ENCODE measurements around the gene TGIF1. TPM values are rescaled to one million over a fixed set of nuclear protein-coding genes. Genes with fewer than 3 reads are reported as not detected.

Gene TGIF1
- total RNA-seq, 1 donor from 2014 or later, result 261 TPM

DNA sequence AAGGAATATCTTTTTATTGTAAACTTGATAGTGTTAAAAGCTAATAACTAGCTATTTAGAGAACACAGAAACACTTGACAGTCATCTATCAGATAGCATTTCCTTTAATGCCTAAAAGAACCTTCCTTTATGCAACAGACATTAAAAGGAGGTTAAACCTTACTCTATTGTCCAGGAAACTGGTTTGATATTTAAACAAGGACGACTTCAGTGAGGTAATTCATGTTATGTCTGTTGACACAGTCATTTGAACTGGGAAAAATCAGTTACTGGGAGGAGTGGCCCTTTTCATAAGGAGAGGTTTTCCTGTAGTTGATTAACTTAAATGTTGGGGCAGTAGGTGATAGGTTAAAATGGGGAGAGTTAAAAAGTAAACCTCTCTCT, 6.7 kb downstream of the TGIF1 start:
- Histone ChIP-seq H3K36me3 (peaks cover 39% of the 10 kb centered on the region), H3K4me1 (peaks cover 54% of the 10 kb centered on the region), H3K4me3 (peak overlapping the region; percentile 81), H3K4me2 (peak overlapping the region; percentile 96), H3K27ac (peak overlapping the region; percentile 93), H3K9me3 (ENCODE audit: low read depth) (no peaks in the 10 kb centered on the region), H4K20me1 (ENCODE audit: low read depth) (peaks cover 100% of the 10 kb centered on the region), H3F3A (ENCODE audit: low read depth) (peaks cover 97% of the 10 kb centered on the region), H3K79me2 (ENCODE audit: low read depth) (peaks cover 96% of the 10 kb centered on the region), H3K27me3 (no peaks in the 10 kb centered on the region), H3K9ac (no peak overlapping the region), H2AFZ (replicated peaks) (no peak overlapping the region)
- TF ChIP-seq, protein P1, sequence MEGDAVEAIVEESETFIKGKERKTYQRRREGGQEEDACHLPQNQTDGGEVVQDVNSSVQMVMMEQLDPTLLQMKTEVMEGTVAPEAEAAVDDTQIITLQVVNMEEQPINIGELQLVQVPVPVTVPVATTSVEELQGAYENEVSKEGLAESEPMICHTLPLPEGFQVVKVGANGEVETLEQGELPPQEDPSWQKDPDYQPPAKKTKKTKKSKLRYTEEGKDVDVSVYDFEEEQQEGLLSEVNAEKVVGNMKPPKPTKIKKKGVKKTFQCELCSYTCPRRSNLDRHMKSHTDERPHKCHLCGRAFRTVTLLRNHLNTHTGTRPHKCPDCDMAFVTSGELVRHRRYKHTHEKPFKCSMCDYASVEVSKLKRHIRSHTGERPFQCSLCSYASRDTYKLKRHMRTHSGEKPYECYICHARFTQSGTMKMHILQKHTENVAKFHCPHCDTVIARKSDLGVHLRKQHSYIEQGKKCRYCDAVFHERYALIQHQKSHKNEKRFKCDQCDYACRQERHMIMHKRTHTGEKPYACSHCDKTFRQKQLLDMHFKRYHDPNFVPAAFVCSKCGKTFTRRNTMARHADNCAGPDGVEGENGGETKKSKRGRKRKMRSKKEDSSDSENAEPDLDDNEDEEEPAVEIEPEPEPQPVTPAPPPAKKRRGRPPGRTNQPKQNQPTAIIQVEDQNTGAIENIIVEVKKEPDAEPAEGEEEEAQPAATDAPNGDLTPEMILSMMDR (IDR thresholded peaks at IDR 0.05), result no peak
- TF ChIP-seq EZH2 (IDR thresholded peaks at IDR 0.05) (no peak), EZH2phosphoT487 (IDR thresholded peaks at IDR 0.05) (no peak)
- peaks cover 44% of the 10 kb centered on the region for H3K4me1 Mint-ChIP-seq
- no peak overlapping the region for H3K27ac Mint-ChIP-seq
- DNase-seq (ENCODE audit: low spot score), result no peak
- H3K27me3 Mint-ChIP-seq (ENCODE audit: insufficient read depth, low read depth), result peaks cover 6% of the 10 kb centered on the region
- H3K9me3 Mint-ChIP-seq, result peaks cover 19% of the 10 kb centered on the region
- H3K36me3 Mint-ChIP-seq, result peaks cover 64% of the 10 kb centered on the region
- H3K4me3 Mint-ChIP-seq, result no peak overlapping the region

DNA sequence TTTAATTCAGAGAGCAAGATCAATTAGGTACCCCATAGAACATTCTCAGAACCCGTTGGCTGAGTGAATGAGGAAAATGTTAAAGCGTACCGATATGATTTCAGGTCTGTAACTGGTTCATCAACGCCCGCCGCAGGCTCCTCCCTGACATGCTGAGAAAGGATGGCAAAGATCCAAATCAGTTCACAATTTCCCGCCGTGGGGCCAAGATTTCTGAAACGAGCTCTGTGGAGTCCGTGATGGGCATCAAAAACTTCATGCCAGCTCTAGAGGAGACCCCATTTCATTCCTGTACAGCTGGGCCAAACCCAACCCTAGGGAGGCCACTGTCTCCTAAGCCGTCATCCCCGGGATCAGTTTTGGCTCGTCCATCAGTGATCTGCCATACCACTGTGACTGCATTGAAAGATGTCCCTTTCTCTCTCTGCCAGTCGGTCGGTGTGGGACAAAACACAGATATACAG, 7.3 kb downstream of the TGIF1 start:
- Histone ChIP-seq H3K27me3 (no peaks in the 10 kb centered on the region), H3K4me2 (no peak overlapping the region), H3K9me3 (ENCODE audit: low read depth) (no peaks in the 10 kb centered on the region), H3F3A (ENCODE audit: low read depth) (peaks cover 97% of the 10 kb centered on the region), H3K4me1 (peaks cover 60% of the 10 kb centered on the region), H3K9ac (no peak overlapping the region), H2AFZ (replicated peaks) (no peak overlapping the region), H3K79me2 (ENCODE audit: low read depth) (peaks cover 90% of the 10 kb centered on the region), H4K20me1 (ENCODE audit: low read depth) (peaks cover 100% of the 10 kb centered on the region), H3K4me3 (no peak overlapping the region), H3K36me3 (peaks cover 39% of the 10 kb centered on the region), H3K27ac (peak overlapping the region; percentile 93)
- DNase-seq (ENCODE audit: low spot score), result no peak
- Mint-ChIP-seq H3K27me3 (ENCODE audit: insufficient read depth, low read depth) (peaks cover 6% of the 10 kb centered on the region), H3K27ac (no peak overlapping the region), H3K36me3 (peaks cover 71% of the 10 kb centered on the region), H3K4me1 (peaks cover 50% of the 10 kb centered on the region), H3K9me3 (peaks cover 22% of the 10 kb centered on the region), H3K4me3 (no peak overlapping the region)
- TF ChIP-seq, protein P1 (IDR thresholded peaks at IDR 0.05), result no peak
- TF ChIP-seq EZH2 (IDR thresholded peaks at IDR 0.05) (no peak), EZH2phosphoT487 (IDR thresholded peaks at IDR 0.05) (no peak)

DNA sequence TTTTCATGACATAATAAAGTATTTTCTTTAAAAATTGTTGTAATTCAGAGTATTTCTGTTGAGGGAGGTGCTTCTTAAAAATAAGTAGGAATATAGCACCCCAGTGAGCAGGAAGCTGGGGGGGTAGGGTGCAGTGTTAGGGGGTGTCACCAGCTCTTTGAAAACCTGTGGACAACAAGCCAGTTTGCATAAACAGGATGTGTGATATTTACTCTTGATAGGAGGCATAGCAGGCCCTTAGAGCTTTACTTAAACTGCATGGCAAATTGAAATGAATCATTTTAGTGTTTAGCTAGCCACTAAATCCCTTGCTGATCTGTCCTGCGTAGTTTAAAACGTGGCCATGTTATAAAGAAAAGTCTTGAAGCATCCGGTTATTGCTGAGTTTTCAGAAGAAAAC, 8.4 kb downstream of the TGIF1 start:
- H3K4me1 Mint-ChIP-seq, result peaks cover 52% of the 10 kb centered on the region
- H3K36me3 ChIP-seq, result peaks cover 39% of the 10 kb centered on the region
- H3K4me3 Mint-ChIP-seq, result no peak overlapping the region
- H3K4me3 ChIP-seq, result no peak overlapping the region
- peaks cover 62% of the 10 kb centered on the region for H3K4me1 ChIP-seq
- H3K9ac ChIP-seq, result no peak overlapping the region
- H3F3A ChIP-seq (ENCODE audit: low read depth), result peaks cover 97% of the 10 kb centered on the region
- H3K27me3 ChIP-seq, result no peaks in the 10 kb centered on the region
- H3K4me2 ChIP-seq, result peak overlapping the region; percentile 44
- H3K9me3 Mint-ChIP-seq, result peaks cover 22% of the 10 kb centered on the region
- H4K20me1 ChIP-seq (ENCODE audit: low read depth), result peaks cover 92% of the 10 kb centered on the region
- no peak overlapping the region for H3K27ac Mint-ChIP-seq
- TF ChIP-seq EZH2 (IDR thresholded peaks at IDR 0.05) (no peak), EZH2phosphoT487 (IDR thresholded peaks at IDR 0.05) (no peak)
- TF ChIP-seq, protein P1 (IDR thresholded peaks at IDR 0.05), result no peak
- H3K36me3 Mint-ChIP-seq, result peaks cover 65% of the 10 kb centered on the region
- peaks cover 79% of the 10 kb centered on the region for H3K79me2 ChIP-seq (ENCODE audit: low read depth)
- peaks cover 3% of the 10 kb centered on the region for H3K27me3 Mint-ChIP-seq (ENCODE audit: insufficient read depth, low read depth)
- H3K27ac ChIP-seq, result peak overlapping the region; percentile 59
- no peak overlapping the region for H2AFZ ChIP-seq (replicated peaks)
- no peaks in the 10 kb centered on the region for H3K9me3 ChIP-seq (ENCODE audit: low read depth)
- DNase-seq (ENCODE audit: low spot score), result no peak
